HepG2 (cell line): Measurements from ENCODE around the gene NFX1. TPM values are rescaled to one million over a fixed set of nuclear protein-coding genes. Genes with fewer than 3 reads are reported as not detected.

ENCODE experiments used
- ATAC-seq: fragments of 200-7000 bp; cut with Tn5 transposase; 3 replicates; pipeline ENCODE4 v1.9.1; 2020; ENCODE audit warnings: mild to moderate bottlenecking, moderate library complexity
- BruUV-seq: library from RNA; stranded (reverse); fragments of 400-500 nt; replicated peaks from 2 replicates; lab custom pipeline; 2021; lab: Mats Ljungman, UMichigan
- CTCF ChIA-PET: fragments of 300-600 bp; formaldehyde crosslinking; extraction: SDS; loops from one replicate; lab custom pipeline; 2021; ENCODE audit warnings: low total read pairs, inconsistent platforms, low intra/inter-chr PET ratio; lab: Yijun Ruan, JAX
- POLR2A ChIA-PET: fragments of 350-600 bp; sonication (Branson Sonifier 250); formaldehyde crosslinking; loops from one replicate; lab custom pipeline; 2020; ENCODE audit warnings: antibody characterized with exemption, inconsistent platforms; lab: Yijun Ruan, JAX
- DNase-seq: peaks from one replicate; pipeline ENCODE4 v3.0.0-alpha.2; 2015; ENCODE audit warnings: low spot score
- FAIRE-seq: peaks from 3 replicates; lab custom pipeline; 2011; peaks lifted over from hg19 to GRCh38; lab: Jason Lieb, UNC
- H2AFZ ChIP-seq: one replicate; pipeline ENCODE4 v1.6.1; 2011; ENCODE audit warnings: low read length, inconsistent platforms
- H3K27ac ChIP-seq: fragments of 300-600 bp; 3 replicates; pipeline ENCODE4 v1.8.0; 2011; ENCODE audit warnings: mixed run types, mild to moderate bottlenecking, mixed read lengths, low read length, inconsistent platforms; ENCODE audit not compliant: insufficient read depth; ENCODE audit errors: extremely low read length
- H3K27me3 ChIP-seq, 2 experiments: fragments of 200-600 bp in 1 of 2; 2 replicates in 1 of 2; 3 replicates in 1 of 2; pipeline versions ENCODE4 v1.6.0 to v1.8.0; 2011; ENCODE audit warnings: low read length in 2 of 2, mild to moderate bottlenecking in 2 of 2, moderate library complexity in 2 of 2, inconsistent platforms in 1 of 2; ENCODE audit not compliant: insufficient read depth in 2 of 2, control insufficient read depth in 1 of 2
- H3K36me3 ChIP-seq, 2 experiments: fragments of 200-600 bp in 1 of 2; replicated peaks in 1 of 2; 2 replicates in 1 of 2; 3 replicates in 1 of 2; pipeline versions ENCODE4 v1.5.1 to v1.8.0; 2011; ENCODE audit warnings: low read length in 2 of 2, inconsistent platforms in 1 of 2; ENCODE audit not compliant: insufficient read depth in 2 of 2, control insufficient read depth in 1 of 2
- H3K4me1 ChIP-seq: 2 replicates; pipeline ENCODE4 v1.5.1; 2012; ENCODE audit warnings: low read length, inconsistent platforms; ENCODE audit not compliant: insufficient read depth
- H3K4me2 ChIP-seq: 2 replicates; pipeline ENCODE4 v1.6.0; 2011; ENCODE audit warnings: low read depth, low read length, inconsistent platforms
- H3K4me3 ChIP-seq, 3 experiments: fragments of 200-600 bp in 1 of 3; sonication (generic), shearing (Covaris generic) in 1 of 3; replicated peaks in 1 of 3; 2 replicates each; pipeline ENCODE4 v1.5.1; 2011 to 2016; ENCODE audit warnings: low read length in 3 of 3, inconsistent platforms in 2 of 3, low read depth in 2 of 3, mild to moderate bottlenecking in 2 of 3, control low read depth in 1 of 3, mixed read lengths in 1 of 3; ENCODE audit not compliant: insufficient read depth in 1 of 3
- H3K79me2 ChIP-seq: one replicate; pipeline ENCODE4 v1.6.1; 2011; ENCODE audit warnings: low read length, inconsistent platforms; ENCODE audit not compliant: insufficient read depth
- H3K9ac ChIP-seq: 2 replicates; pipeline ENCODE4 v1.6.0; 2011; ENCODE audit warnings: mild to moderate bottlenecking, low read depth, low read length, inconsistent platforms; ENCODE audit not compliant: insufficient read depth
- H3K9me3 ChIP-seq: 2 replicates; pipeline ENCODE4 v1.5.1; 2012; ENCODE audit warnings: mild to moderate bottlenecking, low read length
- H4K20me1 ChIP-seq: 2 replicates; pipeline ENCODE4 v1.6.0; 2011; ENCODE audit warnings: inconsistent platforms, mild to moderate bottlenecking, low read length, moderate library complexity; ENCODE audit not compliant: insufficient read depth
- CBFB ChIP-seq: sonication (generic); formaldehyde crosslinking; IDR thresholded peaks from 2 replicates; pipeline ENCODE4 v1.4.0; 2020; ENCODE audit warnings: missing genetic modification reagents
- HOXA3 ChIP-seq: sonication (generic); formaldehyde crosslinking; IDR thresholded peaks from 2 replicates; pipeline ENCODE4 v1.5.0; 2020; ENCODE audit warnings: missing genetic modification reagents
- KLF16 ChIP-seq, 2 experiments: sonication (generic) in 1 of 2; formaldehyde crosslinking in 1 of 2; IDR thresholded peaks; 2 replicates each; pipeline versions ENCODE4 v1.6.1 to v1.8.0; 2016 to 2023; ENCODE audit warnings: missing genetic modification reagents in 2 of 2, missing compliant biosample characterization in 1 of 2
- RAD21 ChIP-seq: fragments of 450-650 bp; formaldehyde crosslinking; IDR thresholded peaks from 2 replicates; pipeline ENCODE4 v1.5.0; 2020; ENCODE audit warnings: mild to moderate bottlenecking
- RBM39 ChIP-seq: fragments of 200-400 bp; formaldehyde crosslinking; IDR thresholded peaks from one replicate; pipeline ENCODE4 v1.6.1; 2018; ENCODE audit warnings: antibody characterized with exemption, mild to moderate bottlenecking, low read depth, low read length; ENCODE audit not compliant: poor library complexity, severe bottlenecking
- ZHX1 ChIP-seq: sonication (generic); formaldehyde crosslinking; IDR thresholded peaks from 2 replicates; pipeline ENCODE4 v1.8.1; 2022; ENCODE audit warnings: low read depth, mild to moderate bottlenecking, missing genetic modification reagents
- ZNF609 ChIP-seq: sonication (generic); formaldehyde crosslinking; IDR thresholded peaks from 2 replicates; pipeline ENCODE4 v1.4.0; 2020; ENCODE audit warnings: mild to moderate bottlenecking, missing genetic modification reagents, borderline replicate concordance
- ZNF777 ChIP-seq: sonication (generic); formaldehyde crosslinking; IDR thresholded peaks from 2 replicates; pipeline ENCODE4 v1.4.0; 2020; ENCODE audit warnings: missing genetic modification reagents
- ZNF841 ChIP-seq: sonication (generic); formaldehyde crosslinking; IDR thresholded peaks from 2 replicates; pipeline ENCODE4 v1.8.1; 2023; ENCODE audit warnings: missing genetic modification reagents, borderline replicate concordance
- WGBS: methylation state at CpG from one replicate; pipeline ENCODE4 v1.1.6; 2017; ENCODE audit warnings: low lambda C conversion rate; 5-methylcytosine and 5-hydroxymethylcytosine counted together
- in situ Hi-C: cut with HindIII; loops from 2 replicates; pipeline ENCODE4 v1.10.0; 2017; ENCODE audit warnings: low pct_unique_long_range_greater_than_20kb; ENCODE audit not compliant: extremely low pct_ligation_motif_present
- intact Hi-C: fragments of 100-400 bp; cut with micrococcal nuclease; formaldehyde crosslinking; loops from one replicate; pipeline ENCODE4 v1.10.0; 2022; ENCODE audit not compliant: unreplicated experiment
- polyA plus RNA-seq, 8 experiments: library from polyadenylated mRNA; depleted of rRNA in 3 of 8; stranded (reverse) in 7 of 8; unstranded in 1 of 8; fragments of >200 nt; fragmentation: Illumina TruSeq in 4 of 8; extraction: Trizol in 4 of 8; gene quantifications; 2 replicates each; pipeline versions ENCODE4 v1.2.1 to v1.2.3, GENCODE V29; 2011 to 2016; ENCODE audit warnings: low read depth in 4 of 8, missing spikeins in 1 of 8, mixed read lengths in 1 of 8; ENCODE audit not compliant: insufficient read depth in 1 of 8
- total RNA-seq, 5 experiments: library from RNA; depleted of rRNA; stranded (reverse); fragments of >200 nt; fragmentation: Illumina TruSeq; extraction: Trizol; gene quantifications; 2 replicates each; pipeline ENCODE4 v1.2.3, GENCODE V29; 2016; ENCODE audit warnings: low read depth in 1 of 5
- TF ChIP-seq, protein P1 (sequence below): sonication (generic); formaldehyde crosslinking; IDR thresholded peaks from 2 replicates; pipeline ENCODE4 v1.5.0; 2020; ENCODE audit warnings: missing genetic modification reagents
- TF ChIP-seq, protein P2 (sequence below): sonication (generic); formaldehyde crosslinking; IDR thresholded peaks from 2 replicates; pipeline ENCODE4 v1.9.0; 2021; ENCODE audit warnings: missing genetic modification reagents, mild to moderate bottlenecking, borderline replicate concordance

NFX1 gene
- total and polyA plus RNA-seq, 2 of the 13 experiments (the other 11 are each of a cell fraction or from before 2014, with no cell fraction given), result 23.9 to 27.5 TPM

DNA sequence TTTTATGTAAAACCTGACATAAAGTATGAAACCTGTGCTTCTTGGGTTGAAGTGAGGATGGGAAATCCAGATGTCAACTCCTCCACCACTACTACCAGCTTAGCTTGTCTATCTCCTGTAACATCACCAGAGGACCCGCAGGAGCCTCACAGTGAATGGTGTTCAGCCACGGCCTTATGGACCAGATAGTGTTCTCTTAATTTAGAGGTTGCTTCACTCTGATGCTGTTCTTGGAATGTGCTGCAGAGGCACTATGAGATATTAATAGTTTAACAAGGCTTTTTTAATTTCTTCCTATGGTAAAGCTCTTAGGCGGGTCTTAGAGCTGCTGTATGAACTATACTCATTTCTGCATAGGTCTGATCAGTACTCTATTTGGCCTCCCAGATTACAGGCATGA is 27.9 kb downstream of the NFX1 start:
- intact Hi-C loops, result no loop called here
- Histone ChIP-seq H3K79me2 (no peaks in the 10 kb centered on the region), H3K9me3 (no peaks in the 10 kb centered on the region), H3K4me2 (no peak overlapping the region), H4K20me1 (no peaks in the 10 kb centered on the region), H3K4me1 (no peaks in the 10 kb centered on the region), H3K27ac (no peak overlapping the region), H3K27me3 (no peaks in the 10 kb centered on the region), H2AFZ (no peak overlapping the region), H3K9ac (no peak overlapping the region), H3K36me3 (peaks cover 30 to 83% of the 10 kb centered on the region in 2 experiments), H3K4me3 (no peak overlapping the region)
- ChIA-PET CTCF (no interaction called here), POLR2A (interaction anchor here (1.1 to 3.9 kb wide), 2 partner anchors 28 kb away, joined by 5 to 9 read pairs; partner anchors contain the start of gene NFX1)
- ATAC-seq (no peak), FAIRE-seq (no peak), DNase-seq (no peak)
- BruUV-seq, result no TSS peak
- 100% methylated on average over 3 of the region's 3 CpGs for WGBS
- in situ Hi-C loops, result no loop called here
- TF ChIP-seq, protein P1, sequence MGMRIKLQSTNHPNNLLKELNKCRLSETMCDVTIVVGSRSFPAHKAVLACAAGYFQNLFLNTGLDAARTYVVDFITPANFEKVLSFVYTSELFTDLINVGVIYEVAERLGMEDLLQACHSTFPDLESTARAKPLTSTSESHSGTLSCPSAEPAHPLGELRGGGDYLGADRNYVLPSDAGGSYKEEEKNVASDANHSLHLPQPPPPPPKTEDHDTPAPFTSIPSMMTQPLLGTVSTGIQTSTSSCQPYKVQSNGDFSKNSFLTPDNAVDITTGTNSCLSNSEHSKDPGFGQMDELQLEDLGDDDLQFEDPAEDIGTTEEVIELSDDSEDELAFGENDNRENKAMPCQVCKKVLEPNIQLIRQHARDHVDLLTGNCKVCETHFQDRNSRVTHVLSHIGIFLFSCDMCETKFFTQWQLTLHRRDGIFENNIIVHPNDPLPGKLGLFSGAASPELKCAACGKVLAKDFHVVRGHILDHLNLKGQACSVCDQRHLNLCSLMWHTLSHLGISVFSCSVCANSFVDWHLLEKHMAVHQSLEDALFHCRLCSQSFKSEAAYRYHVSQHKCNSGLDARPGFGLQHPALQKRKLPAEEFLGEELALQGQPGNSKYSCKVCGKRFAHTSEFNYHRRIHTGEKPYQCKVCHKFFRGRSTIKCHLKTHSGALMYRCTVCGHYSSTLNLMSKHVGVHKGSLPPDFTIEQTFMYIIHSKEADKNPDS (CRISPR knock-in tag), result no peak
- TF ChIP-seq ZHX1 (CRISPR knock-in tag) (no peak), ZNF841 (CRISPR knock-in tag) (no peak), CBFB (no peak), HOXA3 (CRISPR knock-in tag) (no peak), RAD21 (CRISPR knock-in tag) (no peak), KLF16 (CRISPR knock-in tag; IDR thresholded peaks at IDR 0.05) (no peak), ZNF777 (CRISPR knock-in tag) (no peak), RBM39 (no peak), ZNF609 (CRISPR knock-in tag) (no peak)
- TF ChIP-seq, protein P2, sequence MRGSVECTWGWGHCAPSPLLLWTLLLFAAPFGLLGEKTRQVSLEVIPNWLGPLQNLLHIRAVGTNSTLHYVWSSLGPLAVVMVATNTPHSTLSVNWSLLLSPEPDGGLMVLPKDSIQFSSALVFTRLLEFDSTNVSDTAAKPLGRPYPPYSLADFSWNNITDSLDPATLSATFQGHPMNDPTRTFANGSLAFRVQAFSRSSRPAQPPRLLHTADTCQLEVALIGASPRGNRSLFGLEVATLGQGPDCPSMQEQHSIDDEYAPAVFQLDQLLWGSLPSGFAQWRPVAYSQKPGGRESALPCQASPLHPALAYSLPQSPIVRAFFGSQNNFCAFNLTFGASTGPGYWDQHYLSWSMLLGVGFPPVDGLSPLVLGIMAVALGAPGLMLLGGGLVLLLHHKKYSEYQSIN (CRISPR knock-in tag), result no peak
